Heart left ventricle (tissue), 16 donors: ENCODE results near the gene VEGFB. TPM values are rescaled to one million over a fixed set of nuclear protein-coding genes. Genes with fewer than 3 reads are reported as not detected.

Source experiments
- ATAC-seq, 4 donors: fragments of 200-7000 bp; cut with Tn5 transposase; one replicate each; pipeline ENCODE4 v1.9.1; 2020 to 2022; ENCODE audit warnings: moderate library complexity in 4 of 4, mild to moderate bottlenecking in 3 of 4, moderate number of reproducible peaks in 1 of 4
- DNase-seq, 5 donors: peaks; one replicate each; pipeline ENCODE4 v3.0.0-alpha.2; 2020
- H3K27ac ChIP-seq, 12 donors: fragments of 200-600 bp; sonication (generic) in 4 of 12; one replicate each; pipeline versions ENCODE4 v1.5.0 to v1.8.0; 2016 to 2022; ENCODE audit warnings: mild to moderate bottlenecking in 2 of 12
- H3K27me3 ChIP-seq, 9 donors: fragments of 200-600 bp; sonication (generic) in 2 of 9; one replicate each; pipeline versions ENCODE4 v1.5.1 to v1.8.0; 2016 to 2022; ENCODE audit warnings: mild to moderate bottlenecking in 3 of 9
- H3K36me3 ChIP-seq, 9 donors: fragments of 200-600 bp; sonication (generic) in 2 of 9; one replicate each; pipeline versions ENCODE4 v1.5.0 to v1.8.0; 2018 to 2022; ENCODE audit warnings: mild to moderate bottlenecking in 2 of 9
- H3K4me1 ChIP-seq, 12 donors: fragments of 200-600 bp; sonication (generic) in 4 of 12; one replicate each; pipeline versions ENCODE4 v1.5.0 to v1.8.0; 2016 to 2022; ENCODE audit warnings: mild to moderate bottlenecking in 3 of 12
- H3K4me3 ChIP-seq, 12 donors: fragments of 200-600 bp; sonication (generic) in 4 of 12; one replicate each; pipeline versions ENCODE4 v1.5.0 to v1.8.0; 2017 to 2022; ENCODE audit warnings: mild to moderate bottlenecking in 9 of 12, moderate library complexity in 4 of 12
- H3K9me3 ChIP-seq, 12 donors: fragments of 200-600 bp; sonication (generic) in 4 of 12; one replicate each; pipeline versions ENCODE4 v1.5.0 to v1.8.0; 2016 to 2022; ENCODE audit warnings: mild to moderate bottlenecking in 1 of 12
- CTCF ChIP-seq, 12 donors: fragments of 200-600 bp; sonication (generic) in 4 of 12; IDR thresholded peaks; one replicate each; pipeline versions ENCODE4 v1.5.0 to v1.8.0; 2018 to 2022; ENCODE audit warnings: antibody characterized with exemption in 12 of 12, mild to moderate bottlenecking in 5 of 12
- POLR2A ChIP-seq, 2 donors: fragments of 450-650 bp; IDR thresholded peaks; one replicate each; pipeline ENCODE4 v1.6.1; 2017; ENCODE audit warnings: antibody characterized with exemption in 2 of 2, mild to moderate bottlenecking in 2 of 2, moderate library complexity in 2 of 2
- WGBS, 4 donors: extraction: QIAGEN DNeasy Blood & Tissue Kit in 2 of 4; methylation state at CpG; one replicate each; pipeline versions ENCODE4 v1.1.5 to v1.1.7; 2013 to 2018; 5-methylcytosine and 5-hydroxymethylcytosine counted together
- intact Hi-C, 10 donors: fragments of 100-400 bp; cut with DNase I; formaldehyde crosslinking; loops; one replicate each; pipeline versions ENCODE4 v1.11.1 to v1.14.2; 2022
- polyA plus RNA-seq, 2 donors: library from polyadenylated mRNA; stranded (reverse); fragments of 200-250 nt; gene quantifications; one replicate each; pipeline ENCODE4 v1.2.3, GENCODE V29; 2013
- total RNA-seq, 9 donors: library from RNA; depleted of rRNA in 2 of 9; stranded (reverse); fragments of >200 nt in 2 of 9; fragmentation: NEBNext Ultra II Directional in 3 of 9; extraction: Animal tissue kit (Norgen Biotek cat#: 25700) in 3 of 9; gene quantifications; one replicate each; pipeline versions ENCODE4 v1.1.0 to v1.2.4, GENCODE V29; 2016 to 2023
- donor health status: ischemic (EF 13 %, LVEDD 7.1; RV severe dilation, severe dysfunction).
- donor health status: healthy with polysubstance abuse.
- donor health status: DM: no; HTN: yes; CAD: no.
- donor health status: DM: no; HTN: no; CAD: no.
- donor health status: ischemic (EF 25% LVEDD 6.9; RV normal size, moderate dysfunction).
- donor health status: ischemic (EF 25% LVEDD 5.7; RV mildly dilated, moderate dysfunction).
- donor health status: healthy.
- donor health status: DM: yes; HTN: yes; CAD: no.
- donor health status: ischemic (EF 35%, LVEDD 5.7; RV mildly dilated, moderate dysfunction).
- donor health status: nonischemic (EF 11% LVEDD 7.7; RV severe dilation, severe dysfunction).
- donor health status: DM: yes; HTN: yes; CAD: no.
- donor health status: PGD.
- donor health status: ischemic (EF 29% LVEDD 5.4; RV normal size, mild dysfunction).
- donor health status: nonischemic (EF 23%, LVEDD 6.1; RV moderate dilation, normal function).

The VEGFB gene
- total and polyA plus RNA-seq, 11 donors: 127 to 332 (median 241) TPM

GRCh38 chr11:64286801-64287159 is 52.4 kb downstream of the VEGFB start:
- intact Hi-C loops: no loop called here
- DNase-seq (peak in 1 of 5 donors; percentile 21), ATAC-seq (no peak)
- Histone ChIP-seq H3K4me1 (peaks cover 4 to 46% (median 24%) of the 10 kb centered on the region in 12 donors), H3K4me3 (no peak overlapping the region), H3K36me3 (peaks cover 0 to 14% (median 0%) of the 10 kb centered on the region in 9 donors), H3K27ac (no peak overlapping the region), H3K27me3 (peaks cover 8 to 18% (median 12%) of the 10 kb centered on the region in 9 donors), H3K9me3 (no peaks in the 10 kb centered on the region)
- no peak for TF ChIP-seq CTCF (IDR thresholded peaks at IDR 0.05)
- no peak for TF ChIP-seq POLR2A (IDR thresholded peaks at IDR 0.05)
- 90 to 93% (median 92%) methylated on average over 9 of the region's 9 CpGs for WGBS, 4 donors

- H3K27ac ChIP-seq: no peak overlapping the region
Measured at GRCh38 chr11:64287676-64288352, 53.4 kb downstream of the VEGFB start.

DNA sequence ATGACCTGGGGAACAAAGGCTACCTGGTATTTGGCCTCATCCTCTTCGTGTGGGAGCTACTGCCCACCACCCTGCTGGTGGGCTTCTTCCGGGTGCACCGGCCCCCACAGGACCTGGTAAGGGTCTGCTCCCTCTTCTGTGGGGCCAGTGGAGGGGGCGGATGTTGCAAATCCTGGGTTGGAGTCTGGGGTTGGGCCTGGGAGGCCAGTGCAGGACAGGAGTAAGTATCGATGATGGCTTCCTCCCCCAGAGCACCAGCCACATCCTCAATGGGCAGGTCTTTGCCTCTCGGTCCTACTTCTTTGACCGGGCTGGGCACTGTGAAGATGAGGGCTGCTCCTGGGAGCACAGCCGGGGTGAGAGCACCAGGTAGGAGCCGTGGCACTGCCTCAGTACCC is 54.0 kb downstream of the VEGFB start:
- H3K9me3 ChIP-seq: no peaks in the 10 kb centered on the region
- intact Hi-C loops: no loop called here
- peak in 1 of 5 donors; percentile 13 for DNase-seq

More at GRCh38 chr11:64287676-64288352, 53.4 kb downstream of the VEGFB start:
- peaks cover 18 to 28% (median 22%) of the 10 kb centered on the region in 9 donors for H3K27me3 ChIP-seq
- peaks cover 4 to 48% (median 30%) of the 10 kb centered on the region in 12 donors for H3K4me1 ChIP-seq
- peaks cover 0 to 6% (median 0%) of the 10 kb centered on the region in 9 donors for H3K36me3 ChIP-seq
- intact Hi-C loops: no loop called here
- no peak for ATAC-seq
- no peaks in the 10 kb centered on the region for H3K9me3 ChIP-seq
- TF ChIP-seq POLR2A (IDR thresholded peaks at IDR 0.05): no peak
- no peak for TF ChIP-seq CTCF (IDR thresholded peaks at IDR 0.05)
- H3K4me3 ChIP-seq: no peak overlapping the region
- WGBS, 4 donors: 95 to 99% (median 96%) methylated on average over 23 to 33 of the region's 33 CpGs
- DNase-seq: peak in 1 of 5 donors; percentile 18

More for the DNA sequence above, 54.0 kb downstream of the VEGFB start:
- no peak for ATAC-seq
- TF ChIP-seq CTCF (IDR thresholded peaks at IDR 0.05): no peak
- no peak for TF ChIP-seq POLR2A (IDR thresholded peaks at IDR 0.05)
- Histone ChIP-seq H3K27ac (no peak overlapping the region), H3K4me3 (no peak overlapping the region), H3K36me3 (peaks cover 0 to under 1% (median 0%) of the 10 kb centered on the region in 9 donors), H3K27me3 (peaks cover 18 to 33% (median 27%) of the 10 kb centered on the region in 9 donors), H3K4me1 (peaks cover 4 to 43% (median 26%) of the 10 kb centered on the region in 12 donors)
- WGBS, 4 donors: 91 to 97% (median 92%) methylated on average over 5 to 9 of the region's 9 CpGs

Other genes with a start within 250 kb of the VEGFB start
- 10 to 100 TPM; 47.4 to 73.1 (median 54.5) TPM for gene OTUB1, start 248.1 kb upstream of the VEGFB start, total RNA-seq
- 10 to 100 TPM; 46.7 to 83.1 TPM for gene OTUB1, start 248.1 kb upstream of the VEGFB start, polyA plus RNA-seq
- gene FLRT1, start 198.7 kb upstream of the VEGFB start, total RNA-seq: 1 to 10 TPM in 1 of 9 donors, under 1 TPM in 8; 0.20 to 1.4 (median 0.37) TPM
- under 1 TPM; 0.22 to 0.46 TPM for gene FLRT1, start 198.7 kb upstream of the VEGFB start, polyA plus RNA-seq
- gene MACROD1, start 68.5 kb upstream of the VEGFB start, total RNA-seq: 100 to 1,000 TPM in 6 of 9 donors, 10 to 100 TPM in 3; 61.3 to 166 (median 116) TPM
- gene MACROD1, start 68.5 kb upstream of the VEGFB start, polyA plus RNA-seq: 100 to 1,000 TPM in 1 of 2 donors, 10 to 100 TPM in 1; 48.9 to 287 TPM
- gene STIP1, start 48.4 kb upstream of the VEGFB start, total RNA-seq: 100 to 1,000 TPM in 2 of 9 donors, 10 to 100 TPM in 7; 74.9 to 143 (median 88.8) TPM
- 100 to 1,000 TPM in 1 of 2 donors, 10 to 100 TPM in 1; 68.8 to 175 TPM for gene STIP1, start 48.4 kb upstream of the VEGFB start, polyA plus RNA-seq
- gene FERMT3, start 27.9 kb upstream of the VEGFB start, total RNA-seq: 10 to 100 TPM in 2 of 9 donors, 1 to 10 TPM in 7; 3.4 to 71.5 (median 5.7) TPM
- gene FERMT3, start 27.9 kb upstream of the VEGFB start, polyA plus RNA-seq: 1 to 10 TPM; 2.8 to 7.9 TPM
- 100 to 1,000 TPM in 2 of 9 donors, 10 to 100 TPM in 7; 51.2 to 146 (median 63.3) TPM for gene TRPT1, start 8.4 kb upstream of the VEGFB start, total RNA-seq
- gene TRPT1, start 8.4 kb upstream of the VEGFB start, polyA plus RNA-seq: 100 to 1,000 TPM in 1 of 2 donors, 10 to 100 TPM in 1; 65.3 to 123 TPM
- gene NUDT22, start 8.3 kb upstream of the VEGFB start, total RNA-seq: 10 to 100 TPM; 63.7 to 93.0 (median 70.3) TPM
- 10 to 100 TPM; 74.9 to 90.9 TPM for gene NUDT22, start 8.3 kb upstream of the VEGFB start, polyA plus RNA-seq
- gene DNAJC4, start 4.0 kb upstream of the VEGFB start, total RNA-seq: 10 to 100 TPM; 31.2 to 63.6 (median 47.2) TPM
- 100 to 1,000 TPM in 1 of 2 donors, 10 to 100 TPM in 1; 33.8 to 123 TPM for gene DNAJC4, start 4.0 kb upstream of the VEGFB start, polyA plus RNA-seq
- 10 to 100 TPM; 35.0 to 71.5 (median 51.8) TPM for gene FKBP2, start 6.5 kb downstream of the VEGFB start, total RNA-seq
- 100 to 1,000 TPM; 226 to 250 TPM for gene FKBP2, start 6.5 kb downstream of the VEGFB start, polyA plus RNA-seq
- gene PPP1R14B, start 12.4 kb downstream of the VEGFB start, total RNA-seq: 100 to 1,000 TPM in 4 of 9 donors, 10 to 100 TPM in 5; 69.6 to 244 (median 90.4) TPM
- 100 to 1,000 TPM; 160 to 167 TPM for gene PPP1R14B, start 12.4 kb downstream of the VEGFB start, polyA plus RNA-seq
- gene PLCB3, start 16.9 kb downstream of the VEGFB start, total RNA-seq: 10 to 100 TPM in 3 of 9 donors, 1 to 10 TPM in 6; 7.6 to 19.1 (median 9.8) TPM
- gene PLCB3, start 16.9 kb downstream of the VEGFB start, polyA plus RNA-seq: 10 to 100 TPM in 1 of 2 donors, 1 to 10 TPM in 1; 7.4 to 11.6 TPM
- 100 to 1,000 TPM in 2 of 9 donors, 10 to 100 TPM in 7; 41.5 to 123 (median 49.9) TPM for gene BAD, start 50.1 kb downstream of the VEGFB start, total RNA-seq
- 10 to 100 TPM; 76.9 to 94.6 TPM for gene BAD, start 50.1 kb downstream of the VEGFB start, polyA plus RNA-seq
- 10 to 100 TPM; 24.3 to 48.3 (median 26.2) TPM for gene GPR137, start 51.3 kb downstream of the VEGFB start, total RNA-seq
- 10 to 100 TPM; 20.2 to 44.0 TPM for gene GPR137, start 51.3 kb downstream of the VEGFB start, polyA plus RNA-seq
- not detected for gene KCNK4, start 56.7 kb downstream of the VEGFB start, total RNA-seq
- gene KCNK4, start 56.7 kb downstream of the VEGFB start, polyA plus RNA-seq: not detected
- not detected for gene CATSPERZ, start 65.8 kb downstream of the VEGFB start, total RNA-seq
- gene CATSPERZ, start 65.8 kb downstream of the VEGFB start, polyA plus RNA-seq: not detected
- 100 to 1,000 TPM in 8 of 9 donors, 10 to 100 TPM in 1; 94.0 to 291 (median 145) TPM for gene ESRRA, start 70.9 kb downstream of the VEGFB start, total RNA-seq
- 100 to 1,000 TPM; 217 to 260 TPM for gene ESRRA, start 70.9 kb downstream of the VEGFB start, polyA plus RNA-seq
- 100 to 1,000 TPM in 4 of 9 donors, 10 to 100 TPM in 5; 80.0 to 169 (median 95.6) TPM for gene TRMT112, start 83.0 kb downstream of the VEGFB start, total RNA-seq
- 100 to 1,000 TPM; 172 to 186 TPM for gene TRMT112, start 83.0 kb downstream of the VEGFB start, polyA plus RNA-seq
- 100 to 1,000 TPM; 220 to 561 (median 290) TPM for gene PRDX5, start 83.5 kb downstream of the VEGFB start, total RNA-seq
- gene PRDX5, start 83.5 kb downstream of the VEGFB start, polyA plus RNA-seq: 100 to 1,000 TPM; 385 to 882 TPM
- gene CCDC88B, start 105.6 kb downstream of the VEGFB start, total RNA-seq: 10 to 100 TPM in 1 of 9 donors, 1 to 10 TPM in 8; 4.1 to 16.2 (median 7.3) TPM
- gene CCDC88B, start 105.6 kb downstream of the VEGFB start, polyA plus RNA-seq: 10 to 100 TPM in 1 of 2 donors, 1 to 10 TPM in 1; 8.1 to 24.0 TPM
- gene RPS6KA4, start 124.6 kb downstream of the VEGFB start, total RNA-seq: 10 to 100 TPM; 12.8 to 32.5 (median 18.3) TPM
- 10 to 100 TPM; 15.0 to 30.4 TPM for gene RPS6KA4, start 124.6 kb downstream of the VEGFB start, polyA plus RNA-seq